PC-3 (cell line): ENCODE measurements around the gene CFAP53. TPM values are rescaled to one million over a fixed set of nuclear protein-coding genes. Genes with fewer than 3 reads are reported as not detected.

Experiments
- ATAC-seq: fragments of 200-7000 bp; cut with Tn5 transposase; 2 replicates; pipeline ENCODE4 v1.9.1; 2020; ENCODE audit warnings: mild to moderate bottlenecking, moderate library complexity
- BruUV-seq: library from RNA; stranded (reverse); fragments of 400-500 nt; replicated peaks from 2 replicates; lab custom pipeline; 2021; lab: Mats Ljungman, UMichigan
- CTCF ChIA-PET: fragments of 300-600 bp; sonication (Branson Sonifier 250); formaldehyde crosslinking; loops from one replicate; lab custom pipeline; 2022; ENCODE audit warnings: antibody characterized with exemption; lab: Charles Lee
- POLR2A ChIA-PET: fragments of 300-600 bp; sonication (Branson Sonifier 250); formaldehyde crosslinking; loops from one replicate; lab custom pipeline; 2022; ENCODE audit warnings: antibody characterized with exemption; ENCODE audit not compliant: unreplicated experiment; lab: Charles Lee
- DNase-seq: peaks from one replicate; pipeline ENCODE4 v3.0.0-alpha.2; 2015
- H2AFZ ChIP-seq: fragments of 300-600 bp; sonication (generic); 2 replicates; pipeline ENCODE4 v1.6.0; 2016; ENCODE audit warnings: antibody characterized with exemption, low read length
- H3F3A ChIP-seq: fragments of 300-600 bp; sonication (generic); one replicate; pipeline ENCODE4 v1.6.0; 2017; ENCODE audit warnings: antibody characterized with exemption, low read length, control low read depth, mild to moderate bottlenecking; ENCODE audit not compliant: unreplicated experiment
- H3K27ac ChIP-seq: fragments of 300-600 bp; sonication (generic); 2 replicates; pipeline ENCODE4 v1.5.1; 2016; ENCODE audit warnings: mild to moderate bottlenecking, low read length
- H3K27me3 ChIP-seq: fragments of 300-600 bp; sonication (generic); 2 replicates; pipeline ENCODE4 v1.6.1; 2016; ENCODE audit warnings: low read length, mixed read lengths
- H3K36me3 ChIP-seq: fragments of 300-600 bp; sonication (generic); 2 replicates; pipeline ENCODE4 v1.6.1; 2016; ENCODE audit warnings: low read depth, mixed run types, low read length, mixed read lengths
- H3K4me1 ChIP-seq: fragments of 300-600 bp; sonication (generic); 2 replicates; pipeline ENCODE4 v1.5.1; 2016; ENCODE audit warnings: low read length; ENCODE audit not compliant: insufficient read depth
- H3K4me2 ChIP-seq: fragments of 300-600 bp; sonication (generic); 2 replicates; pipeline ENCODE4 v1.6.0; 2016; ENCODE audit warnings: low read length
- H3K4me3 ChIP-seq: fragments of 300-600 bp; sonication (generic); 2 replicates; pipeline ENCODE4 v1.5.1; 2016; ENCODE audit warnings: mild to moderate bottlenecking, low read length, mixed read lengths
- H3K79me2 ChIP-seq: fragments of 300-600 bp; sonication (generic); 2 replicates; pipeline ENCODE4 v1.6.1; 2017; ENCODE audit warnings: low read length, mixed read lengths
- H3K9ac ChIP-seq: fragments of 300-600 bp; sonication (generic); 2 replicates; pipeline ENCODE4 v1.6.0; 2016; ENCODE audit warnings: mild to moderate bottlenecking, low read length
- H3K9me2 ChIP-seq: fragments of 300-600 bp; sonication (generic); replicated peaks from 2 replicates; pipeline ENCODE4 v1.6.1; 2016; ENCODE audit warnings: mixed run types, low read length, mixed read lengths
- H3K9me3 ChIP-seq: fragments of 300-600 bp; sonication (generic); 2 replicates; pipeline ENCODE4 v1.6.1; 2016; ENCODE audit warnings: low read length, mixed read lengths
- H4K20me1 ChIP-seq: fragments of 300-600 bp; sonication (generic); 2 replicates; pipeline ENCODE4 v1.6.1; 2016; ENCODE audit warnings: low read length, mixed read lengths
- CTCF ChIP-seq: fragments of 300-600 bp; sonication (generic); conservative IDR thresholded peaks from 2 replicates; pipeline ENCODE4 v1.5.1; 2017; ENCODE audit warnings: antibody characterized with exemption, low read depth, mild to moderate bottlenecking, low read length
- EZH2phosphoT487 ChIP-seq: fragments of 300-600 bp; sonication (generic); IDR thresholded peaks from 2 replicates; pipeline ENCODE4 v1.6.1; 2018; ENCODE audit warnings: mild to moderate bottlenecking, antibody characterized with exemption, low read length, borderline replicate concordance
- intact Hi-C: fragments of 100-400 bp; cut with micrococcal nuclease; formaldehyde crosslinking; loops from 2 replicates; pipeline ENCODE4 v1.9.0; 2023
- total RNA-seq: library from RNA; depleted of rRNA; stranded (reverse); fragments of >200 nt; gene quantifications from 2 replicates; pipeline ENCODE4 v1.2.3, GENCODE V29; 2014

Gene CFAP53
- total RNA-seq, 1 experiment from 2014 or later: not detected

- CTCF ChIA-PET: no interaction called here
- Histone ChIP-seq H3K79me2 (peaks cover 14% of the 10 kb centered on the region; the same call in 1 of the 2 replicates), H3K9ac (peak within 1 kb of the TSS; percentile 77), H3F3A (no peaks in the 10 kb centered on the region), H3K4me2 (peak within 1 kb of the TSS; percentile 81), H3K4me1 (0 out of 2 replicates have a peak, but pooled peaks cover 6% of the 10 kb centered on the region), H3K27me3 (no peaks in the 10 kb centered on the region), H3K27ac (no peak within 1 kb of the TSS), H3K9me3 (no peaks in the 10 kb centered on the region), H3K4me3 (peak within 1 kb of the TSS; percentile 81), H2AFZ (peak within 1 kb of the TSS; percentile 81), H3K9me2 (no peaks in the 10 kb centered on the region), H4K20me1 (no peaks in the 10 kb centered on the region), H3K36me3 (no peaks in the 10 kb centered on the region)
- no TSS peak for BruUV-seq
- POLR2A ChIA-PET: no interaction called here
- intact Hi-C loops: loop anchor here (1.0 to 5.0 kb wide), 3 partner anchors 8 to 90 kb away; partner anchors contain the start of gene SKA1
- DNase-seq: peak; percentile 86
- TF ChIP-seq CTCF (no peak; the same call in 1 of the 2 replicates), EZH2phosphoT487 (no peak)
- ATAC-seq: peak; percentile 89
These were observed 21.4 kb upstream of the CFAP53 start, which contains the start of gene CXXC1 for GRCh38 chr18:50287441-50288347. Gene CXXC1 (minus strand): TSS chr18:50287692. CDS start chr18:50287589, 103 bp downstream.

GRCh38 chr18:50287028-50287440 lies 20.7 kb upstream of the CFAP53 start:
- TF ChIP-seq CTCF: no peak
- no peaks in the 10 kb centered on the region for H3K9me2 ChIP-seq
- DNase-seq (no peak), ATAC-seq (peak; percentile 13)
- no peaks in the 10 kb centered on the region for H4K20me1 ChIP-seq
- H3K36me3 ChIP-seq: no peaks in the 10 kb centered on the region
- H3K27ac ChIP-seq: no peak overlapping the region
- no peaks in the 10 kb centered on the region for H3K9me3 ChIP-seq
- H3K27me3 ChIP-seq: no peaks in the 10 kb centered on the region
- ChIA-PET CTCF (no interaction called here), POLR2A (no interaction called here)
- H3K4me1 ChIP-seq: peaks cover 6% of the 10 kb centered on the region; the same call in 1 of the 2 replicates
- BruUV-seq: no TSS peak
- intact Hi-C loops: loop anchor here (1.0 to 5.0 kb wide), 3 partner anchors 8 to 90 kb away; partner anchors contain the start of gene SKA1
- peak overlapping the region; percentile 68 for H2AFZ ChIP-seq
- peaks cover 14% of the 10 kb centered on the region; the same call in 1 of the 2 replicates for H3K79me2 ChIP-seq
- H3K4me3 ChIP-seq: peak overlapping the region; percentile 81
- peak overlapping the region; percentile 81 for H3K4me2 ChIP-seq
- peak overlapping the region; percentile 77 for H3K9ac ChIP-seq
- no peaks in the 10 kb centered on the region for H3F3A ChIP-seq
